Fibroblast of skin of left biceps (primary cell): ENCODE measurements around the gene PTPRH.
"Not testable (repeated sequence)": the region's sequence is repeated elsewhere in the genome, so short reads cannot be mapped to it uniquely, and the experiment has no call there.

Experiments
- DNase-seq, 2 experiments: peaks; one replicate each; pipeline ENCODE4 v3.0.0-alpha.2; 2013; ENCODE audit warnings: low read depth in 2 of 2

Gene PTPRH

DNA sequence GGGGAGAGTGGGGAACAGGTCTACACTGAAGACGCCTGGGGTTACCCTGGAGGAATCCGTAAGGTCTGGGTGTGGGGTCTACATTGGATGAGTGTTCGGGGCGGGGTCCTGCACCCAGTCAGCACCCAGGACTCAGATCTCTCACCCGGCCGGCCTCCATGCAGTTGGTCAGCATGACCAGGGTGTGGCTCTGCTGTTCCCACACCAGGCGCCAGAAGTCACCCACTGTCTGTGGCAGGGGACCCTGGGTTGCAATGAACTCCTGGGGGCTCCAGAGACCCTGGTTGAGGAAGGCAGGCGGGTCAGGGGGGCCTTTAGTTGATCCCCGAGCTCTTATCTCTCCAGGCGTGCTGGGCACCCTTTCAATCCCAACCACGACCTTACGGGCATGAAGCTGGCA lies 23.2 kb downstream of the PTPRH start:
- no peak for DNase-seq

DNA sequence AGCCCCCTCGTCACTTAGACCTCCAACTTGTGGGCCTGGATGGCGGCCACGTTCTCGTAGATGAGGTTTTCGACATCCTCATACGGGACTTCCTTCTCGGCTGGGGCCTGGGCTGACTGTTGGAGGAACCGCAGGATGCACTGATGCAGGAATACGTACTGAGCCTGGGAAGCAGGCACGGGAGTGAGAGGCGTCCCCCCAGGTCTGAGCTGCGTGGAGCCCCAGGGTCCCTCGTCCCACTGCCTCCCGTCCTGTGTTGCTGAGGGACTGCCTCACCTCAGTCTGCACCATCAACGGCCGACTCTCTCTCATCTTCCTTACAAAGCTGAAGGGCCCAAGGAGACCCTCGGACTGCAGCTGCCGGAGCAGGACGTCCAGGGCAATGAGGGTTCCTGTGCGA lies 27.6 kb downstream of the PTPRH start:
- DNase-seq: no peak

- DNase-seq: no peak
Observed at GRCh38 chr19:55179606-55180484, 29.5 kb downstream of the PTPRH start, which contains the start of gene SYT5. Gene SYT5, minus strand, starts transcription at chr19:55180289. Its CDS starts 1,248 bp downstream, at chr19:55179041.

GRCh38 chr19:55178781-55179599 lies 30.3 kb downstream of the PTPRH start:
- DNase-seq: peak in 1 of 2 experiments; percentile 21

GRCh38 chr19:55176076-55176475 lies 33.2 kb downstream of the PTPRH start:
- no peak for DNase-seq

GRCh38 chr19:55175117-55175867 lies 34.0 kb downstream of the PTPRH start:
- no peak for DNase-seq

DNA sequence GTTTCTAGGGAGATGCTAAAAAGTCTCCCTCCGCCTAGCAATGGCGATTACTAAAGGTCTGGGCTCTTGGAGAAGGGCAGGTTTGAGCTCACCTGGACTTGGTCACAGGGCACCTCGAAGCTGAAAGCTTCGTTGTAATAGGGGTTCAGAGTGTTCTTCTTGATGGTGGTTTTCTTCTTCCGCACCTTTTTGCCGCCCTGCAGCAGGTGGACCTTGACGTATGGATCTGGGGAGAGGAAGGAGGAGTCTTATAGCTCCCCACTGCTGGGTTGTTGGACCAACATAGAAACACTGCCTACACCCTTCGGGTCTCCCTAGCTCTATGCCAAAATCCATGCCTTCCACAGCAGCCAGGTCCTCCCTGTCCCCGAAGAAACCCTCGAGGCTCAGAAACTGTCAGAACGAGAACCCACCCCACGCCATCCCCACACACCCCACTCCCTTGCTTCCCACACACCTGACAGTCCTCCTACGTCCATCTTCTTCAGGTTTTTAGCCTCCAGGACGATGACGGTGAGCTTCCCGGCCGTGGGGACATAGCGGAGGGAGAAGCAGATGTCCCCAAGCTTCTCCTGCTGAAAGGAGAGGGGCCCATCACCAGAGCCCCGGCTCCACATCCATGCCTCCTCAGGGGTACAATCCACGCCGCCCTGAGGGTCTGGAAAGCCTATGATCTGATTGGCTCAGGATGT lies 34.7 kb downstream of the PTPRH start:
- no peak for DNase-seq

GRCh38 chr19:55173714-55174409 lies 35.4 kb downstream of the PTPRH start:
- DNase-seq: peak in 1 of 2 experiments; percentile 35

- no peak for DNase-seq
Observed at GRCh38 chr19:55173186-55173713, 36.1 kb downstream of the PTPRH start.

GRCh38 chr19:55172741-55173140 lies 36.6 kb downstream of the PTPRH start:
- DNase-seq: peak in 1 of 2 experiments; percentile 12

DNA sequence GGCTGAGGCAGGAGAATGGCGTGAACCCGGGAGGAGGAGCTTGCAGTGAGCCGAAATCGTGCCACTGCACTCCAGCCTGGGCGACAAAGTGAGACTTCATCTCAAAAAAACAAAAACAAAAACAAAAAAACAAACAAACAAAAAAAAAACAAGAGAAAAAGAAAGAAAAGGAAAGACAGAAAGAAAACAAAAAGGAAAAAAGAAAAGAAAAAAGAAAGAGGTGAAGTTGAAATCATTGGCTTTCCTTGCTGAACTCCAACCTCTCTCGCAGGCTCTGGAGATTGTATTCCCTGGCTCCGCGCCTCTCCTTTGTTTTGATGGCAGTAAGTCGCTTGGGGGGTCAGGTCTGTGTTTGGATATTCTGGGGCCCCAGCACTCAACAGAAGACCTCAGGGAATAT lies 37.0 kb downstream of the PTPRH start:
- DNase-seq: not testable (repeated sequence)

- DNase-seq: no peak
Observed at GRCh38 chr19:55171440-55171839, 37.9 kb downstream of the PTPRH start.

- DNase-seq: no peak
Observed at GRCh38 chr19:55169136-55169535, 40.2 kb downstream of the PTPRH start.

- peak; percentile 92 to 93 for DNase-seq
Observed at GRCh38 chr19:55166530-55167268, 42.6 kb downstream of the PTPRH start, which contains the start of gene DNAAF3. Gene DNAAF3, minus strand, starts transcription at chr19:55166613. Its CDS starts 200 bp downstream, at chr19:55166413.

DNA sequence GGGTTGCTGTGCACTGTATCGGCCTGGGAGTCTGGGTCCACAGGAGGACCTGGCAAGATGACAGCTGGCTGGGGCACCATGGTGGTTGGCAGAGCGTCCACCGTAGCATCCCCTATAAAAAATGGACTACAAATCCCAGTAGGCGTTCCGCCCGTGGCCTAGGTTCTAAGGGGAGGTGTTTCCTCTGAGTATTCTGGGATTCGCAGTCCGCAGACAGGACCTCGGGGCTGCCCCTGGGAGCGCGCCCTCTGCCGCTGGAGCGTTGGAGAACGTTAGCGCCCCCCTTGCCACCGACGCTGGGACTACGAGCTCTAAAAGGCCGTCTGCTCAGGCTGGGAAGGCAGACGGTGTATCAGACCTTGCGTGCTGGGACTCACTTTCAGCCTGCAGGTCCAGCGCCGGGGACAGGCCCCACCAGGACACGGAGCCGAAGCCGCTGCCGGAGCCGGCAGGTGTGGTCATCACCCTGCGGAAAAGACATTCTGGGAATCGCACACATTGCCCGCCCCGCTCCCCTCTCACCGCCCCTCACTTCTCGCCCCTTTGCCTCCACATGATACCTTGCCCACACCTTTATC lies 43.3 kb downstream of the PTPRH start:
- no peak for DNase-seq

GRCh38 chr19:55161571-55162322 lies 47.6 kb downstream of the PTPRH start:
- no peak for DNase-seq

DNA sequence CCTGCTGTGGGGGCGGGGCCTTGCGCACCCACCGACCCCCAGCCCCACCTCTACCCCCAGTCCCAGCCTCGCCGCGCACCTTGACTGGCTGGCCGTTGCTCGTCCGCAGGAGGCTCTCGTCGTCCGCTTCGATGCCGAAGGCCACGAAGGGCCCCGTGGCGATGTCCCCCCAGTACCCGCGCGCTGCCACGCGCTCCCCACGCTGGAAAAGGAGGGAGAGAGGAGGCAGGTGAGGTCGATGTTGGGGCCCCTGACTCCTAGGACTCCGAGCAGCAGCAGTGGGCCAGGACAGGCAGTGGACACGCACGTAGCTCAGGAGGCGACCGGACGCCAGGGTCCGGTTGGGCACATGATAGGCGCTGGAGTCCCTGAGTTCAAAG lies 48.3 kb downstream of the PTPRH start:
- DNase-seq: no peak
